NB4 (cell line): ENCODE results near the gene ANKZF1.

Source experiments
- CTCF ChIP-seq: IDR thresholded peaks from one replicate; pipeline ENCODE4 v1.5.1; 2012; ENCODE audit warnings: low read depth, low read length
- POLR2A ChIP-seq: IDR thresholded peaks from 2 replicates; pipeline ENCODE4 v1.6.1; 2011; ENCODE audit warnings: mild to moderate bottlenecking; ENCODE audit not compliant: insufficient read length; ENCODE audit errors: extremely low read depth
- TF ChIP-seq, protein P1 (sequence below): IDR thresholded peaks from 2 replicates; pipeline ENCODE4 v1.6.1; 2011; ENCODE audit warnings: low read depth, low read length

DNA sequence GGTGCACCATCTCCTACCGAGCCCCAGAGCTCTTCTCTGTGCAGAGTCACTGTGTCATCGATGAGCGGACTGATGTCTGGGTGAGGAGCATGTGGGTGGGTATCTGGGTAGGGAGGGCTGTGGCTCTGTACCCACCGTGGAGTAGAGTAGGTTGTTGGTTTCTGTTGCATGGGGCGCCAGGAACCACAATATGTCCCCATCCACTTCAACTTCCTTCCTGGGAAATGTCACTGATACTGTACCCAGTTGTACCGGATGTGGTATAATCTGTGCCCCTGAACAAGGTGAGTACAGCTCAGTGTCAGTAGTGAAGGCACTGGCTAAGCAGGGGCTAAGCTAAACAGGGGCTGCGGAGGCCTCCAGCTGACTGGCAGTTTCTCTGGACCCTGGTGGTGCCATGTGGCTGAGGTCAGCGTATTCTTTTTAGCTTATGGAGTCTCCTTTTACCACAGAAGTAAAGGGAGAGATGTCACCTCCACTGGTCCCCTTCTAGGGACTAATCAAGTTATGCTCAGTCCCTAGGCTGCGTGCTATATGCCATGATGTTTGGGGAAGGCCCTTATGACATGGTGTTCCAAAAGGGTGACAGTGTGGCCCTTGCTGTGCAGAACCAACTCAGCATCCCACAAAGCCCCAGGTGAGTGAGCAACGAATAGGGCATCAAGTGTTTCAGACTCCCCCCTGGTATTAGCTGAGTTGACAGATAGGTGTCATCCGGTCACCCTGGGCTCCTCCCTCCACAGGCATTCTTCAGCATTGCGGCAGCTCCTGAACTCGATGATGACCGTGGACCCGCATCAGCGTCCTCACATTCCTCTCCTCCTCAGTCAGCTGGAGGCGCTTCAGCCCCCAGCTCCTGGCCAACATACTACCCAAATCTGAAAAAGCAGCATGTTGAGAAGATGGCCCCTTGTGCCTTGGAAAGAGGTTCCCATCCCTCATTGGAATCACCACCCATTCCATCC, 18.4 kb downstream of the ANKZF1 start:
- TF ChIP-seq CTCF (no peak), POLR2A (no peak)
- TF ChIP-seq, protein P1, sequence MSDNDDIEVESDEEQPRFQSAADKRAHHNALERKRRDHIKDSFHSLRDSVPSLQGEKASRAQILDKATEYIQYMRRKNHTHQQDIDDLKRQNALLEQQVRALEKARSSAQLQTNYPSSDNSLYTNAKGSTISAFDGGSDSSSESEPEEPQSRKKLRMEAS: no peak
